HG03442 (cell line): ENCODE data around the gene RPS6KA2.
"Not testable (repeated sequence)": the region's sequence is repeated elsewhere in the genome, so short reads cannot be mapped to it uniquely, and the experiment has no call there.

Source experiments
- ATAC-seq: cut with Tn5 transposase; IDR thresholded peaks from one replicate; pipeline ENCODE4 v1.9.1; 2021; ENCODE audit warnings: mild to moderate bottlenecking, moderate library complexity; ENCODE audit not compliant: unreplicated experiment

Gene RPS6KA2

GRCh38 chr6:166636191-166636933 lies 9.3 kb upstream of the RPS6KA2 start:
- ATAC-seq: no peak

- no peak for ATAC-seq
Observed at GRCh38 chr6:166635013-166635970, 8.2 kb upstream of the RPS6KA2 start.

- not testable (repeated sequence) for ATAC-seq
Observed at GRCh38 chr6:166634581-166634980, 7.5 kb upstream of the RPS6KA2 start.

- ATAC-seq: no peak
Observed at GRCh38 chr6:166633732-166634535, 6.9 kb upstream of the RPS6KA2 start.

- ATAC-seq: no peak
Observed at GRCh38 chr6:166632731-166633130, 5.7 kb upstream of the RPS6KA2 start.

- no peak for ATAC-seq
Observed at GRCh38 chr6:166630462-166630861, 3.4 kb upstream of the RPS6KA2 start.

- no peak for ATAC-seq
Observed at GRCh38 chr6:166629628-166630027, 2.6 kb upstream of the RPS6KA2 start.

- peak; percentile 21 for ATAC-seq
Observed at GRCh38 chr6:166627875-166628801, 1.1 kb upstream of the RPS6KA2 start.

GRCh38 chr6:166626177-166627032 lies 646 bp downstream of the RPS6KA2 start:
- ATAC-seq: peak; percentile 0

GRCh38 chr6:166625356-166625755 lies 1.7 kb downstream of the RPS6KA2 start:
- no peak for ATAC-seq

GRCh38 chr6:166624275-166624674 lies 2.8 kb downstream of the RPS6KA2 start:
- no peak for ATAC-seq

- no peak for ATAC-seq
Observed at GRCh38 chr6:166623318-166623717, 3.7 kb downstream of the RPS6KA2 start.

GRCh38 chr6:166621114-166621540 lies 5.9 kb downstream of the RPS6KA2 start:
- ATAC-seq: no peak

GRCh38 chr6:166620478-166621113 lies 6.5 kb downstream of the RPS6KA2 start:
- ATAC-seq: no peak

- ATAC-seq: no peak
Observed at GRCh38 chr6:166619912-166620311, 7.1 kb downstream of the RPS6KA2 start.

GRCh38 chr6:166618866-166619761 lies 7.9 kb downstream of the RPS6KA2 start:
- no peak for ATAC-seq

- no peak for ATAC-seq
Observed at GRCh38 chr6:166618251-166618650, 8.8 kb downstream of the RPS6KA2 start.
